Neural cell (in vitro differentiated cells): ENCODE data around the gene BUD31. TPM values are rescaled to one million over a fixed set of nuclear protein-coding genes. Genes with fewer than 3 reads are reported as not detected.

Experiments
- H2AFZ ChIP-seq: fragments of 200-600, 300-800 bp; sonication (generic), shearing (Covaris generic); 2 replicates; pipeline ENCODE4 v1.6.0; 2014; ENCODE audit warnings: low read depth, mild to moderate bottlenecking, antibody characterized with exemption, low read length, moderate library complexity
- H3F3A ChIP-seq: fragments of 200-600 bp; shearing (Covaris generic); 2 replicates; pipeline ENCODE4 v1.6.1; 2016; ENCODE audit warnings: mild to moderate bottlenecking, moderate library complexity, mixed read lengths, antibody characterized with exemption, low read length; ENCODE audit not compliant: insufficient read depth, poor library complexity, severe bottlenecking
- H3K27ac ChIP-seq: fragments of 200-600, 300-800 bp; sonication (generic), shearing (Covaris generic); 2 replicates; pipeline ENCODE4 v1.5.1; 2014; ENCODE audit warnings: mild to moderate bottlenecking, low read length, moderate library complexity
- H3K27me3 ChIP-seq: fragments of 300-800, 200-600 bp; sonication (generic), shearing (Covaris generic); 2 replicates; pipeline ENCODE4 v1.6.0; 2014; ENCODE audit warnings: mild to moderate bottlenecking, low read depth, low read length, moderate library complexity; ENCODE audit not compliant: insufficient read depth
- H3K36me3 ChIP-seq: fragments of 300-800, 200-600 bp; sonication (generic), shearing (Covaris generic); 2 replicates; pipeline ENCODE4 v1.5.1; 2014; ENCODE audit warnings: mild to moderate bottlenecking, antibody characterized with exemption, low read length, moderate library complexity; ENCODE audit not compliant: insufficient read depth
- H3K4me2 ChIP-seq: fragments of 300-800, 200-600 bp; sonication (generic), shearing (Covaris generic); 2 replicates; pipeline ENCODE4 v1.6.0; 2014; ENCODE audit warnings: mild to moderate bottlenecking, low read length
- H3K4me3 ChIP-seq: fragments of 300-800, 200-600 bp; sonication (generic), shearing (Covaris generic); 2 replicates; pipeline ENCODE4 v1.5.1; 2014; ENCODE audit warnings: mild to moderate bottlenecking, low read length, moderate library complexity
- H3K79me2 ChIP-seq: fragments of 200-600 bp; shearing (Covaris generic); replicated peaks from 2 replicates; pipeline ENCODE4 v1.6.0; 2014; ENCODE audit warnings: mild to moderate bottlenecking, low read length, moderate library complexity; ENCODE audit not compliant: insufficient read depth
- H3K9ac ChIP-seq: fragments of 300-800, 200-600 bp; sonication (generic), shearing (Covaris generic); 2 replicates; pipeline ENCODE4 v1.6.1; 2016; ENCODE audit warnings: mild to moderate bottlenecking, low read length, mixed read lengths
- H3K9me2 ChIP-seq: fragments of 200-600 bp; shearing (Covaris generic); 2 replicates; pipeline ENCODE4 v1.6.1; 2016; ENCODE audit warnings: mild to moderate bottlenecking, low read length, mixed read lengths; ENCODE audit not compliant: insufficient read depth
- H3K9me3 ChIP-seq: fragments of 200-600, 300-800 bp; sonication (generic), shearing (Covaris generic); 2 replicates; pipeline ENCODE4 v1.6.1; 2016; ENCODE audit warnings: mild to moderate bottlenecking, mixed run types, low read length, moderate library complexity, mixed read lengths
- H4K20me1 ChIP-seq: fragments of 200-600 bp; shearing (Covaris generic); 2 replicates; pipeline ENCODE4 v1.6.1; 2016; ENCODE audit warnings: mild to moderate bottlenecking, mixed run types; ENCODE audit not compliant: insufficient read depth
- EP300 ChIP-seq: fragments of 450-650 bp; conservative IDR thresholded peaks from 2 replicates; pipeline ENCODE4 v1.6.1; 2014; ENCODE audit warnings: antibody characterized with exemption, mild to moderate bottlenecking, moderate library complexity; ENCODE audit not compliant: poor library complexity, severe bottlenecking
- EZH2 ChIP-seq: fragments of 200-600, 300-800 bp; shearing (Covaris generic), sonication (generic); IDR thresholded peaks from 2 replicates; pipeline ENCODE4 v1.6.1; 2014; ENCODE audit warnings: antibody characterized with exemption, low read length, borderline replicate concordance, mild to moderate bottlenecking; ENCODE audit not compliant: insufficient read depth, poor library complexity, severe bottlenecking
- MXI1 ChIP-seq: fragments of 450-650 bp; conservative IDR thresholded peaks from 2 replicates; pipeline ENCODE4 v1.6.1; 2014; ENCODE audit warnings: antibody characterized with exemption, mild to moderate bottlenecking; ENCODE audit not compliant: poor library complexity, severe bottlenecking
- POLR2AphosphoS5 ChIP-seq: IDR thresholded peaks from 2 replicates; pipeline ENCODE4 v1.6.1; 2012
- RAD21 ChIP-seq: fragments of 450-650 bp; conservative IDR thresholded peaks from 2 replicates; pipeline ENCODE4 v1.6.1; 2014; ENCODE audit warnings: antibody characterized with exemption, mild to moderate bottlenecking, moderate library complexity
- SMC3 ChIP-seq: fragments of 450-650 bp; conservative IDR thresholded peaks from 2 replicates; pipeline ENCODE4 v1.6.1; 2014; ENCODE audit warnings: antibody characterized with exemption, mild to moderate bottlenecking, moderate library complexity; ENCODE audit not compliant: poor library complexity
- TAF1 ChIP-seq: IDR thresholded peaks from 2 replicates; pipeline ENCODE4 v1.6.1; 2012; ENCODE audit warnings: low read depth
- polyA plus RNA-seq: library from polyadenylated mRNA; depleted of rRNA; stranded (reverse); fragments of >200 nt; gene quantifications from 2 replicates; pipeline ENCODE4 v1.2.3, GENCODE V29; 2014
- TF ChIP-seq, protein P1 (sequence below): IDR thresholded peaks from 2 replicates; pipeline ENCODE4 v1.6.1; 2012; ENCODE audit warnings: borderline replicate concordance
- TF ChIP-seq, protein P2 (sequence below): fragments of 450-650 bp; IDR thresholded peaks from 2 replicates; pipeline ENCODE4 v1.5.1; 2014; ENCODE audit warnings: antibody characterized with exemption, mild to moderate bottlenecking, moderate library complexity; ENCODE audit not compliant: poor library complexity, severe bottlenecking

The BUD31 gene
- polyA plus RNA-seq, 1 donor from 2014 or later = 251 TPM

DNA sequence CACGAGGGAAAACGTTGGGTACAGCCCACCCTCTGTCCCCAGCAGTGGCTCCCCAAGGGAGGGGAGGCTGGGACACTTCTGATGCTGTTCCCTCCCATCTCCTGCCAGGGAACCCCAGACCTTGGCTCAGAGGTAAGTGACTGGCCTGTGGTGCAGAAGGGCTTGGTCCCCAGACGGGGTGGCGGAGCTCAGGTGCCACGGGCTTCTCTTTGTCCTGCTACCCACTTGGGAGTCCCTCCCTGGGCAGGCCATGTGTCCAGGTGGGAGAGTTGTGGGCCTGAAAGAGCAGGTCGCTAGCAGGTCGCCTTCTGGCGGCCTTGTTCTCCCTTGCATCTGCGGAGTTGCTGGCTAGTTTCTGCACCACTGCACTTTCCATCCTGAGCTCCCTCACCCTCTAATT lies 47.1 kb downstream of the BUD31 start:
- no peak overlapping the region for H3K9ac ChIP-seq
- H3F3A ChIP-seq = no peaks in the 10 kb centered on the region
- no peaks in the 10 kb centered on the region for H3K9me3 ChIP-seq
- H3K4me2 ChIP-seq = no peak overlapping the region
- H3K79me2 ChIP-seq = peaks cover 4% of the 10 kb centered on the region
- H2AFZ ChIP-seq = no peak overlapping the region
- H3K27ac ChIP-seq = no peak overlapping the region
- H4K20me1 ChIP-seq = no peaks in the 10 kb centered on the region
- H3K9me2 ChIP-seq = no peaks in the 10 kb centered on the region
- H3K27me3 ChIP-seq = no peaks in the 10 kb centered on the region
- TF ChIP-seq SMC3 (no peak), POLR2AphosphoS5 (no peak), MXI1 (no peak), TAF1 (no peak), EP300 (no peak), EZH2 (no peak), RAD21 (no peak)
- TF ChIP-seq, protein P1, sequence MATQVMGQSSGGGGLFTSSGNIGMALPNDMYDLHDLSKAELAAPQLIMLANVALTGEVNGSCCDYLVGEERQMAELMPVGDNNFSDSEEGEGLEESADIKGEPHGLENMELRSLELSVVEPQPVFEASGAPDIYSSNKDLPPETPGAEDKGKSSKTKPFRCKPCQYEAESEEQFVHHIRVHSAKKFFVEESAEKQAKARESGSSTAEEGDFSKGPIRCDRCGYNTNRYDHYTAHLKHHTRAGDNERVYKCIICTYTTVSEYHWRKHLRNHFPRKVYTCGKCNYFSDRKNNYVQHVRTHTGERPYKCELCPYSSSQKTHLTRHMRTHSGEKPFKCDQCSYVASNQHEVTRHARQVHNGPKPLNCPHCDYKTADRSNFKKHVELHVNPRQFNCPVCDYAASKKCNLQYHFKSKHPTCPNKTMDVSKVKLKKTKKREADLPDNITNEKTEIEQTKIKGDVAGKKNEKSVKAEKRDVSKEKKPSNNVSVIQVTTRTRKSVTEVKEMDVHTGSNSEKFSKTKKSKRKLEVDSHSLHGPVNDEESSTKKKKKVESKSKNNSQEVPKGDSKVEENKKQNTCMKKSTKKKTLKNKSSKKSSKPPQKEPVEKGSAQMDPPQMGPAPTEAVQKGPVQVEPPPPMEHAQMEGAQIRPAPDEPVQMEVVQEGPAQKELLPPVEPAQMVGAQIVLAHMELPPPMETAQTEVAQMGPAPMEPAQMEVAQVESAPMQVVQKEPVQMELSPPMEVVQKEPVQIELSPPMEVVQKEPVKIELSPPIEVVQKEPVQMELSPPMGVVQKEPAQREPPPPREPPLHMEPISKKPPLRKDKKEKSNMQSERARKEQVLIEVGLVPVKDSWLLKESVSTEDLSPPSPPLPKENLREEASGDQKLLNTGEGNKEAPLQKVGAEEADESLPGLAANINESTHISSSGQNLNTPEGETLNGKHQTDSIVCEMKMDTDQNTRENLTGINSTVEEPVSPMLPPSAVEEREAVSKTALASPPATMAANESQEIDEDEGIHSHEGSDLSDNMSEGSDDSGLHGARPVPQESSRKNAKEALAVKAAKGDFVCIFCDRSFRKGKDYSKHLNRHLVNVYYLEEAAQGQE = no peak
- TF ChIP-seq, protein P2, sequence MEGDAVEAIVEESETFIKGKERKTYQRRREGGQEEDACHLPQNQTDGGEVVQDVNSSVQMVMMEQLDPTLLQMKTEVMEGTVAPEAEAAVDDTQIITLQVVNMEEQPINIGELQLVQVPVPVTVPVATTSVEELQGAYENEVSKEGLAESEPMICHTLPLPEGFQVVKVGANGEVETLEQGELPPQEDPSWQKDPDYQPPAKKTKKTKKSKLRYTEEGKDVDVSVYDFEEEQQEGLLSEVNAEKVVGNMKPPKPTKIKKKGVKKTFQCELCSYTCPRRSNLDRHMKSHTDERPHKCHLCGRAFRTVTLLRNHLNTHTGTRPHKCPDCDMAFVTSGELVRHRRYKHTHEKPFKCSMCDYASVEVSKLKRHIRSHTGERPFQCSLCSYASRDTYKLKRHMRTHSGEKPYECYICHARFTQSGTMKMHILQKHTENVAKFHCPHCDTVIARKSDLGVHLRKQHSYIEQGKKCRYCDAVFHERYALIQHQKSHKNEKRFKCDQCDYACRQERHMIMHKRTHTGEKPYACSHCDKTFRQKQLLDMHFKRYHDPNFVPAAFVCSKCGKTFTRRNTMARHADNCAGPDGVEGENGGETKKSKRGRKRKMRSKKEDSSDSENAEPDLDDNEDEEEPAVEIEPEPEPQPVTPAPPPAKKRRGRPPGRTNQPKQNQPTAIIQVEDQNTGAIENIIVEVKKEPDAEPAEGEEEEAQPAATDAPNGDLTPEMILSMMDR = no peak
- H3K4me3 ChIP-seq = no peak overlapping the region
- no peaks in the 10 kb centered on the region for H3K36me3 ChIP-seq

DNA sequence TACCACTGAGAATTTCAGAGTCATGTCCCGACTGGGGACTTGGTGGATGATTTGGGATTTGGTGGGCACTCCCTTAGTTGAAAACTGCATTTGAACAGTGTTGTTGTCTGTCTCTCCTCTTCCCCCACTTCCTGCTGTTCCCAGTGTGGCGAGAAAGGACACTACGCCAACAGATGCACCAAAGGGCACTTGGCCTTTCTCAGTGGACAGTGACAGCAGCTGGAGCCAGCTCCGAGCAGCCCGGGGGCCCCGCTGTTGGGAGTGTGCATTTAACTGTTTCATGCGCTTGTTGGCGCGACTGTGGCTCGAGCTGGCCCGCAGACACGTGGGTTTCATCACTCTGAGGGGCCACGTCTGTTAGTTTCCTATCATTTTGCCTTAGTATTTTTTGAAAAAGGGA lies 47.5 kb downstream of the BUD31 start:
- H3K9ac ChIP-seq = no peak overlapping the region
- no peaks in the 10 kb centered on the region for H3K36me3 ChIP-seq
- TF ChIP-seq, protein P1 = no peak
- TF ChIP-seq POLR2AphosphoS5 (no peak), MXI1 (no peak), EP300 (no peak), SMC3 (no peak), TAF1 (no peak), EZH2 (no peak), RAD21 (no peak)
- TF ChIP-seq, protein P2 = no peak
- H3K27ac ChIP-seq = no peak overlapping the region
- no peaks in the 10 kb centered on the region for H3K9me2 ChIP-seq
- H3K4me2 ChIP-seq = no peak overlapping the region
- H3F3A ChIP-seq = no peaks in the 10 kb centered on the region
- no peak overlapping the region for H2AFZ ChIP-seq
- H3K27me3 ChIP-seq = no peaks in the 10 kb centered on the region
- H3K4me3 ChIP-seq = no peak overlapping the region
- no peaks in the 10 kb centered on the region for H3K9me3 ChIP-seq
- H4K20me1 ChIP-seq = no peaks in the 10 kb centered on the region
- H3K79me2 ChIP-seq = peaks cover 7% of the 10 kb centered on the region
